HT1080 (cell line): Measurements from ENCODE around the gene NPR3. TPM values are rescaled to one million over a fixed set of nuclear protein-coding genes. Genes with fewer than 3 reads are reported as not detected.

Experiments
- DNase-seq: peaks from one replicate; pipeline ENCODE4 v3.0.0-alpha.2; 2015; ENCODE audit warnings: low read depth
- polyA plus RNA-seq, 2 experiments: library from polyadenylated mRNA; depleted of rRNA; stranded (reverse); fragments of >200 nt; gene quantifications; 2 replicates each; pipeline ENCODE4 v1.2.3, GENCODE V29; 2015
- total RNA-seq: library from RNA; depleted of rRNA; stranded (reverse); fragments of >200 nt; shearing (Covaris generic); gene quantifications from 2 replicates; pipeline ENCODE4 v1.2.3, GENCODE V29; 2014; rRNA removed

The NPR3 gene, protein sequence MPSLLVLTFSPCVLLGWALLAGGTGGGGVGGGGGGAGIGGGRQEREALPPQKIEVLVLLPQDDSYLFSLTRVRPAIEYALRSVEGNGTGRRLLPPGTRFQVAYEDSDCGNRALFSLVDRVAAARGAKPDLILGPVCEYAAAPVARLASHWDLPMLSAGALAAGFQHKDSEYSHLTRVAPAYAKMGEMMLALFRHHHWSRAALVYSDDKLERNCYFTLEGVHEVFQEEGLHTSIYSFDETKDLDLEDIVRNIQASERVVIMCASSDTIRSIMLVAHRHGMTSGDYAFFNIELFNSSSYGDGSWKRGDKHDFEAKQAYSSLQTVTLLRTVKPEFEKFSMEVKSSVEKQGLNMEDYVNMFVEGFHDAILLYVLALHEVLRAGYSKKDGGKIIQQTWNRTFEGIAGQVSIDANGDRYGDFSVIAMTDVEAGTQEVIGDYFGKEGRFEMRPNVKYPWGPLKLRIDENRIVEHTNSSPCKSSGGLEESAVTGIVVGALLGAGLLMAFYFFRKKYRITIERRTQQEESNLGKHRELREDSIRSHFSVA
- 0.29 and 0.50 TPM in 2 replicates for total RNA-seq
- 0.60 and 0.72 TPM in 2 replicates for polyA plus RNA-seq (2015; cell fraction: cytosol; rRNA removed)
- polyA plus RNA-seq (2015; cell fraction: nucleus; rRNA removed), result 0.59 and 0.82 TPM in 2 replicates

DNA sequence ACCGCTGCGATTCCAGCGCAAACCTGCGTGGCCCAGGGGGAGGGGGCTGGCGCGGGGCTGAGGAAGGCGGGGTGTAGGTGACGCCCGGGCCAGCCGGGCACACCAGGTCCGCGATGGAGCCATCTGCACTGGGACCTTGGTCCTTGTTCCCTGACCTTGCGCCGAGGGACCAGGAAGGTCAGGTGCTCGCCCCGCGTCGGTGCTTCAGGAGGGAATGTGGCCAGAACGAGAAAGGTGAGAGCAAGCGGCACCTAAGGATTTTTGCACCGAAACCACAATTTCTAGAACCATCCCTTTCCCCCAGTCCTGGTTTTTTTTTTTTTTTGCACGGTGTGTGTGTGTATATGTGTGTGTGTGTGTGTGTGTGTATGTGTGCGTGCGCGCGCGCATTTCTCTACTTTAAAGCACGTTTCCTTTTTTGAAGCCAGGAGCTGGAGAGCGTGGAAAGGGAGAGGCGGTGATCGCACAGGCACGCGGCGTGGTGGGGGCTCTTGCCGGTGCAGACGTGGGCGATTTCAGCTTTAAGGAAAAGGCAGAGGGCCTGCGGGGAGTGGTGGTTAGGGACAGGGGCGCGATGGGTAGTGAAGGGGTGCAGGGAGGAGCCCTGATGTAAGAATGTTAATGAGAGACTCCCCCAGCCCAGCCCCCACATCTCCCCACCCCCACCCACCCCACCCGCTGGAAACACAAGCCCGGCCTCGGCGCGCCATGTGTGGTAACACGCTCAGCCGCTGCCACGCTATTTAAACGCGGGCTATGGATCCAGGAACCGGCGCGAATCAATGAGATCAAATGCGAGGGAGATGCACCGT is at the start of gene NPR3:
Gene NPR3, plus strand, starts transcription at position 772 of the 812 bp plus-strand sequence. CDS start 456 bp downstream, outside the sequence.
- peak; percentile 15 for DNase-seq

DNA sequence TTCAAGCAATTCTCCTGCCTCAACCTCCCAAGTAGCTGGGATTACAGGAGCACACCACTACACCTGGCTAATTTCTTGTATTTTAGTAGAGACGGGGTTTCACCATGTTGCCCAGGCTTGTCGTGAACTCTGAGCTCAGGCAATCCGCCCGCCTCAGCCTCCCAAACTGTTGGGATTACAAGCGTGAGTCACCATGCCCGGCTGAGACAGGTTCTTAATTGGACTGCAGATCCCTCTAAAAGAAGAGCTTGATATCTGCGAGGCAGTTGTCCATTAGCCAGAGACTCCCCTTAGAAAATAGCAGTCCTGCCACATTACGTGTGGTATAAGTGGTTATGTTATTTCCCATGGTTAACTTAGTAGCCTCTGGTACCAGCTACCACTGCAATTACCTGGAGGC is 46.6 kb upstream of the NPR3 start:
- no peak for DNase-seq

DNA sequence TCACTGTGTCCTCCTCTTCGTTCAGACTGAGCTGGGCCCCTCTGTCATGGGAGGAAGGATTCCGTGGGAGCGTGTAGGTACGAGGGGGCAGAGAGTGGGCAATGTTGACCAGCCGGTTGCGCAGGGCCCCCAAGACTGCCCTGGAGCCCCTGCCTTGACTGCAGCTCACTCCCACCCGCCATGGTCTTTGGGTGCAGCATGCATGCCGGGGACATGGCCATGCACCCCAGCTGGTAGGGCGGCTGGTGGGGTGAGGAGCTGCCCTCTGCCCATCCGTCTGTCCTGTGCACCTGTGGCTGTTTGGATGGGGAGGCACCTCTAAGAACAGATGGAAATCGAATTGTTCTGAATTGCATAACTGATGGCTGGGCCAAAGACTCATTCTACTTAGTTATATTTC is 42.6 kb upstream of the NPR3 start:
- no peak for DNase-seq

DNA sequence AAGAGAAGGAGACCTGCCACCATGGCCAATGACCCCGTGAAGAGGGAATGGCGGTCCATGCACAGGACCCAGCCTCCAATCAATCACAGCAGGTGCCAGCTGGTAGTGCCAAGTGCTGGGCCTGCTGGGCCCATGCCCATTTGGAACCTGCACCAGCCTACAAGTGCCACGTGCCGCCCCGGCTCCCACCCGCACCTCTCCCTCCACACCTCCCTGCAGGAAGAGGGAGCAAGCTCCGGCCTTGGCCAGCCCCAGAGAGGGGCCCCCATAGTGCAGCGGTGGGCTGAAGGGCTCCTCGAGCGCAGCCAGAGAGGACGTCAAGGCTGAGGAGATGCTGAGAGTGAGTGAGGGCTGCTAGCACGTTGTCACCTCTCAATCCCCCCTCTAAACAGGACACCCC is 37.8 kb upstream of the NPR3 start:
- no peak for DNase-seq

DNA sequence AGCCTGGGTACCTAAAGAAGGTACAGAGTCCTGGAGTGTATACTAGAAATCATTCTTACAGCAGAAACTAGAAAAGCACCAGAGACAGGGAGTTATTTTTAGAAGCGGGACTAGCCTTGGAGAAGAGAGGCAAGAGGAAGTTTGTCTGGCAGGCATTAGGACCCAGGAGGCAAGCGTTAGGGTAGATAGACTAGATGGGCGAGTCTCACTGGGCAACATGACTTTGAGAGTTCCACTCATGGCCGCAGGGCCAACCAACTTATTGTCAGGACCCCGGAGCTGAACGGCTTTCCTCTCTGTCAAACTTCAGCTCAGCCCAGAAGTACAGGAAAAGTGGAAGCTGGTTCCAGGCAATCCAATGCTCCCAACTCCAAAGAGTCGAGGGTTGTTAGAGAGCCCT is 34.1 kb upstream of the NPR3 start:
- DNase-seq, result no peak

DNA sequence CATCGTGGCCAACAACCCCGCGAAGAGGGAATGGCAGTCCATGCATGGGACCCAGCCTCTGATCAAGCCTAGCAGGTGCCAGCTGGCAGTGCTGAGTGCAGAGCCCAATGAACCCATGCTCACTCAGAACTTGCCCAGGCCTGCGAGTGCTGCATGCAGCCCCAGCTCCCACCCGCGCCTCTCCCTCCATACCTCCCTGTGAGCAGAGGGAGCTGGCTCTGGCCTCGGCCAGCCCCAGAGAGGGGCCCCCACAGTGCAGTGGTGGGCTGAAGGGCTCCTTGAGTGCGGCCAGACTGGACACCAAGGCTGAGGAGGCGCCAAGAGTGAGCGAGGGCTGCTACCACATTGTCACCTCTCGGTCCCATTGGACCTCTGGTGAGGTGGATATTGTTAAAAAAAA is 32.6 kb upstream of the NPR3 start:
- no peak for DNase-seq

DNA sequence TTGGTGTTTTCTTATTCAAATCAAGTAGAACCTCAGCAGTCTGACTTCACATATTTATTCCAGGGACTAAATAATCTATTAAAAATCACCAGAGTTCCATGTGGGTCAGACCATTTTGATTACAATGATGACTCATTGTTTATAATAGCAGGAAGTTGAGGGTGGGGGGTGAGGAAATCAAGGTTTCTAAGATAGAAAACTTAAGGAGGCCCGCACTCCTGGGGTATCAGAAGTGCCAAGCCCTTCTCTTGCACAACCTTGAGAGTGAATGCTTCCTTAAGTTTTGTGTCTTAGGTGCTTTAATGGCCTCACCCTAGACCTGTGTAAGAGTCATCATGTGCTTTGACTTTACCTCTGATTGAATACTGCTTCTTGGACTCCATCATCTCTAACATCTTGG is 31.9 kb upstream of the NPR3 start:
- DNase-seq, result peak; percentile 23

DNA sequence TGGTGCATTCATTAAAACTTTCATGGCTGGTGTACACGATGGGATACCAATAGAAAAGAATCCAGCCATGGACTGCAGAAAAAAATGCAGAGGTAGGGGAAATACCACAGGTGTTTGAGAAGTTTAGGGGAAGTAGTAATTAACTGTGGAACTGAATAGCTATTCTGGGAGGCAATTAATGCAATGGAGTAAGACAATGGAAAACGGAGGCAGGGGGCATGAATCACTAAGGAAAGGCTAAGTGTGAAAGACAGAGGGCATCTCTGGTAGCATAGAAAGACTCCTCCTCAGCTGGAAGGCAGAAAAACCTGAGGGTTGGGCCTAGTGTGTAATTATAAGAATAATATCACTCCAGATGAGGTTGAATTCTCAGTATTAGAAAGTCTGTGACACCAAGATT is 30.9 kb upstream of the NPR3 start:
- no peak for DNase-seq

DNA sequence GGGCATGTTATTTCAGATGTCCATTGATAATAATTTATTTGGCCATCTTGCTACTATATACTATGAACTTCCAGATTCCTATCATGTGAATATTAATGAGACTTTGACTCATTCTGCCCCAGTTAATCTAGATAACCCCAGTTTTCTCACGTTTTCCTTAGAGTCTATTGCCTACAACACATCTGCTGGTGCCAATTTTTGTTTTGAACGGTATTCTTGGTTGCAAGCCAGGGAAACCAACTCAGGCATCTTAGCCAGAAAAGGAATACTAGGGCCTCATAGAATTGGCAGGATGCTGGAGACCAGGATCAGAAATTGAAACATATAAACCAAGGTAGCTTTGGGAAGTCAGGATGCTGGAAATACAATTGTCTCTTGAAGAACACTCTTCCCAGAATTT is 28.0 kb upstream of the NPR3 start:
- DNase-seq, result no peak

DNA sequence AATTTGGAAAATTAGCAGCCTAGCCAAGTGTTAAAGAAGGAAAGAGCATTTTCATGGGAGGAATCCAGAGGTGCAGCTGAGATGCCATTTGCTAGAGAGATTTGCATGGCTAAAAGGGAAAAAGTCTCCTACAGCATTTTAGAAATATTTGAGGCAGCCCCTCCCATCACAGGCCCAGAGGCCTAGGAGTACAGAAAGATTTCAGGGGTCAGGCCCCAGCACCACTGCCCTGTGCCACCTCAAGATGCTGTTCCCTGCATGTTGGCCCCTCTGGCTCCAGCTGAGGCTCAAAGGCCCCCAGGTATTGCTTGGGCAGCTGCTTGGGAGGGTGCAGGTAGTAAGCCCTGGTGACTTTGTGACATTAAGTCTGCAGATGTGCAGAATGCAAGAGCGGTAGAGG is 26.9 kb upstream of the NPR3 start:
- DNase-seq, result no peak

DNA sequence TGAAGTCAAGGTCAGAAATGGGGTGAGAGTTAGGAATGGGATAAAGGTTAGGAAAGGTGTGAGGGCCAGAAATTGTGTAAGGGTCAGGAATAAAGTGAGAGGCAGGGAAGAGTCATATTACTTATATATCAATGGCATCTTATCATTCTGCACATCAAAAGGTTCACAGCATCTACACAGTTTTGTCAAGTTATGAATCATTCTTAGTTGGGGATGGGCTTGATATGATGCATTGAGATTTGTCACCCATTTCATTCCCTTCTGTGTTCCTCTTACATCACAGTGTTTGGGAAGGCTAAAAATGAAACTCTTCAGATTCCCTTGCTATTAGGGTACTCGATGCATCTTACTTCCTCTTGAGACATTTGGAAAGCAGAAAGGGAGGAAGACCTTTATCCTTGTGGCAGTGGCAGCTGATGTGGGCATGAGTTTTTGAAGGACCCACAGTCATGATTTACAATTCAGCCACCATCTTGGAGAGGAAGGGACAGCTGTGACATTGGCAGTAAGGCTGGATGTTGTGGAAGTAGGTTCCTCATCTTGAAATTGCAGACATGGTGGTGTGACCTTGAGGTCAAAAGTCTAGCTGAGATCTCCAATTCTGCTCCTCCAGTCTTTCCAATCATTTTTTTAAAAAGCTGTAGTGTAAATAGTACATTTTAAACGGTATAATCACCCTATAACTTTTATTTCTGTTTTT is 24.2 kb upstream of the NPR3 start:
- no peak for DNase-seq

DNA sequence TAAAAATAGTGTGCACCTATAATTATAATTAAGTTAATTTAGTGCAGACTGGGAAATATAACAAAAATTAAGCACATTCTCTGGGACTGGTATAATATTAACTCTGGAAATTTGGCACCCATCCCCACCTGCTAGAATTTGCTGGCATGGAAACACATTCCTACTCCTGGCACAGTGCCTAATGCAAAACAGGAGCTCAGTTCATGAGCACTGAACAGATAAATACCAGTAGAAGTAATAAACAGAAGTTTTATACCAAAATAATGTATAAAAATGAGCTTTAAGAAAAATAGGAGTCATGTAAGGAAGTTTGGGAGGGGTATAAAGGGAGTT is 23.7 kb upstream of the NPR3 start:
- DNase-seq, result no peak

DNA sequence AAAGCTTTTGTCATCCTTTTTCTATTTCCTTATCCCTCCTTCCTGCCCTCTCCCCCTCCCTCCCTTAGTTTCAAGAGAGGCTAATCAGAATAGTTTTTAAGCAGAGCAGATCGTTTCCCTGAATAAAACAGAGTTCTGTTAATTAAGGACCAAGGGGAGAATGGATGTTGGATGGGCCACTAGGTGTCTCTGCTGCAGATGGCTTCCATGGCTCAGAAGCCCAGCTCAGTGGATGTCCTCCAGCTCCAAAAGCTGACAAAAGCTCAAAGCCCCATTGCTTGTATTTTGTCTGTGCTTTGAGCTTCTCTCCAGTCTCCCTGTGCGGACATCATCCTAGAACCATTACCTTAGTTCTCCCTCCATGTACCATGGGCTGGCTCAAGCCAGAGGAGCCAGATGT is 21.0 kb upstream of the NPR3 start:
- no peak for DNase-seq

DNA sequence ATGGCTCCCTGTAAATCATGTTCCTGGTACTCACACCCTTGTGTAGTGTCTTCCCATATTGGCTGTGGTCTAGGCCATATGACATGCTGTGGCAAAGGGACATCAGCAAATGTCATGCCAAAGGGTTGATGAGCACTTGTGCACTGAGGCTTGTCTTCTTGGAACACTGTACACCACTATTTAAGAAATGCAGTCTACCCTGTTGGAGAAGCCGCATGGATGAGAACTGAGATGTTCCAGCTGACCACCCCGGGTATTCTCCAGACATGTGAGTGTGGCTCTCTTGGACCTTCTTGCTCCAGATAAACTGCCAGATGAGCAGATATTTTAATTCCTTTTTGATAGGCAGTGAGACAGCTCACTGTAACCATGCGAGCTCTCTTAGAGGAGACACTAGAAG is 20.5 kb upstream of the NPR3 start:
- DNase-seq, result no peak

DNA sequence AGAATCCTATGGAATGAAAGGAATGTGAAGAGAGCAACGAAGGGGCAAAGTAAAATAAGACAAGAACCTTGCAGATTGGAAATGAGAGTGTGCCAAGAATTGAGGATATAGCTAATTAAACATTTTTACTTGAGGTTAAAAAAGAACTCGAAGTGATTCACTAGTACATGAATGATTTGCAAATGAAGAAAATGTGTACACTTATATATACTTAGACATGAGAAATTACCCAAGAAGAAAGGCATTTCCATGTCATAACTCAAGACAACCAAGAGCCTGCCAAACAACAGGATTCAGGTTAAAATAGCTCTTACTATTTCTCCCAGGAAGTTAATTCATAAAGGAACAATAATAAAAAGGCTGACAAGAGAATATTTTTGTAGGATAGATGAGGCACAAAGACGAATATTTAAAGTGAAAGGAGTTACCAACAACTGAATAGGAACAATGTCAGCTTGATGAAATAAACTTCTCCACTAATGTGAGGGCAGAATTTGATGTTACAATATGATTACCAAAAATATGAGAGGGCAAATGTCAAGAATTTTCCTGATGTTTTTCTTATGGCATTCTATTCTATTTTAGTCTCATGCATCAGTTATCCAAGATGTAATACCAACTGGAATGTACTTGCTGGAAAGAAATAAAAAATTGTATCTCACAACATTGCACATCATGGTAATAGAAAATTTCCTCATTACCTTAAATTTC is 18.9 kb upstream of the NPR3 start:
- no peak for DNase-seq

DNA sequence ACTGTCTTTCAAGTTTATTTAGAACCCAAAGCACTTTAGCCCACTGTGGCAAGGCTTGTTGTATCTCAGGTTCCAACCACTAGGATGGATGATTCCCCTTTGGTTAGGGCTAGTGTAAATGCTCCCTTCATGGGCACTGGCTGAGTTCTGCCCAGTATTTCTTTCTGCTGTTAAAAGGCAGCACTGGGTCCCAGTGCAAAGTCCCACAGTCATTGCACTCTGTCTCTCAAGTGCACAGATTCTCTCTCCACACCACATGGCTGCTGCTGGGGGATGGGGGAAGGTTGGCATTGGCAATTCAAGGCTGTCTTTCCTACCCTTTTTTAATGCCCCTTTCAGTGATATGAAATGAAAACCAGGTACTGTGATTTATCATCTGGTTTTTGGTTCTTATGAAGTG is 7.2 kb upstream of the NPR3 start:
- no peak for DNase-seq

DNA sequence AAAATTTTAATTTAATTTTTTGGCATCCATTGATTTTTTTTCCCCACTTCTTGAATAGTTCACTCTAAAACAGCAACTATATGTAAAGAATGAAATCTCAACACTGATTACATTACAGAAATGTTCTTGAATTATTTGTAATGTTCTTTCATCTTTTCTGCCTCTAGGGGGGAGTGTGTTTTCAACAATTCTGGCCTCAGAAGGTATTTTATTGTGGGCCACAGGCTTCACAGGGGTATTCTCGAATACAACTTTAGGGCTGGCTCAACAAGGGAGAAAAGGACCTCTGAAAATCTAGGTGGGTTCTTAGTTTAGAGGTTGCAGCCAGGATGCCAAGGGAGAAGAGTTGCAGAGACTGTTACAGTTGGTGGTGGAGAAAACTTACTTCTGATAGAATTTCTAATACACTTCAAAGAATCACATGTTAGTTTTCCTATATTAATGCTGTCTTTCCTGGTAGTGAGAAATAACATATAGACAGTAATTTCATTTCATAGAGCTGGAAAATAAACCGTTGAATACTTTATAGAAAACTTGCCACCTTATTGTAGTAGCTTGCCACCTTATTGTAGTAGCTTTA is 3.6 kb upstream of the NPR3 start:
- peak; percentile 21 for DNase-seq

DNA sequence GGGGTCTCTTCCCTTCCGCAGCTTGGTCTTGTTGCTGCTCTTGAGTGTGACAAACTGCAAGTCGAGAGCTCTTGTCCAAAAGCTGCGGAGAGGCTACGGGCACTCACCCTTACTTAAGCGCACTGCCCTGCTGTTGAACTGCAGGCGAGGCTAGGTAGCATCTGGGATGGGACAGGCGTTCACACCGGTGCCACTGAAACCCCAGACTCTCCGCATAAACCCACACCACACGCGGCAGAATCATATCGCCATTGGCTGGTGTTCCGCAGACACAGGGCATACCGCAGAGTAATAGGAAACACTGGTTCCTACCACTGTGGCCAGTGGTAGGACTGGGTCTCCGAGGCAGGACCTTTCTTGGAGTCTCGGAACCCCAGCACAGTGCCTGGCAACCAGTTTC is 2.2 kb upstream of the NPR3 start:
- no peak for DNase-seq

DNA sequence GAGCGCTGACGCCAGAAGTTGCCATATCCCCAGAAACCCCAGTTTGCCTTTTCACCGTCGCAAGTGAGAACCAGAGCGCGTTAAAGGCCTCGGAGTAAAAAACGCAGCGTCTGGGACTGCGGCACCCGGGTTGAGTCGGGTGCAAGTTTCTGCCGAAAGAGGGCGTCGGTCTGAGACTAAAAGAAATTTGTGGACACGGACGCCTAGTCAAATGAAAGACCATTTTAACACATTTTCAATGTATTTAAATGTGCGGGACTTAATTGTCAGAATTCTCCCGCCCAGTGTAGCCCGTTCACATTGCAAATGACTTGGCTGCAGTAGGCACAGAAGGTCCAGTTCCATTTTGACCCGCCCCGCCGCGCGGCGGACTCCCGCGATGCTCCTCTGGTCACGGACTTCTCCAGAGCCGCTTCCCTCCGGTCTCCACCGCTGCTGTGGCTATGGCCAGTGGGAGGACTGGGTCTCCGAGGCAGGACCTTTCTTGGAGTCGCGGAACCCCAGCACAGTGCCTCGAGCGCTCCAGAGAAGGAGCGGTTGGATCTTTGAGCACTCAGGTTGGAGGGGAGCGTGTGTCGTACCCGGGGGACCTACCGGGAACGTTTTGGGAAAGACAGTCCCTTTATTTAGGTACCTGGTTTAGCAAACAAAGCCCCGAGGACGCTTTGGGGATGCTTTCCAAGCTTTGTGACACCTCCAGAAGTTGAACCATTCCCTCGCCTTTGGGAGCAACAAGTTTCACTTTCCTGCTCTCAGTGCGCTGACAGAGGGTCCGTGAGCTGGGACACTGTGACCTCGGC is 1.2 kb upstream of the NPR3 start:
- peak; percentile 68 for DNase-seq

DNA sequence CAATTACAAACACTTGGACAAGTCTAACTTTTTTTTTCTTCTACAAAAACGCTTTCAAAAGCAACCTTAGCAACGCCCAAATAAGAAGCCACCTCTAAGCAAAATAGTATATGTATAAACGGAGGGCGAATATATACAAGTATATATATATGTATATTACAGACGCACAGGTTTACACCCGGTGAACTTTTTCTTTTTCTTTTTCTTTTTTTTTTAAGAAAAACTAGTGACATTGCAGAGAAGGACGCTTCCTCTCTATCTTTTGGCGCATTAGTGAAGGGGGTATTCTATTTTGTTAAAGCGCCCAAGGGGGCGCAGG is 200 bp downstream of the NPR3 start:
- DNase-seq, result no peak
